OCI-LY3 (cell line): ENCODE results near the gene TOB1.

Experiments
- H2AFZ ChIP-seq: fragments of 200-600, 300-600 bp; shearing (Covaris generic); 2 replicates; pipeline ENCODE4 v1.6.0; 2014; ENCODE audit warnings: antibody characterized with exemption, low read depth, low read length
- H3K27ac ChIP-seq: fragments of 200-600, 300-600 bp; sonication (generic); 2 replicates; pipeline ENCODE4 v1.5.1; 2014; ENCODE audit warnings: mild to moderate bottlenecking, low read length, moderate library complexity, mixed read lengths
- H3K27me3 ChIP-seq: fragments of 200-600, 300-600 bp; sonication (generic); 2 replicates; pipeline ENCODE4 v1.6.1; 2014; ENCODE audit warnings: low read depth, low read length, mixed read lengths
- H3K36me3 ChIP-seq: fragments of 200-600, 300-600 bp; sonication (generic); replicated peaks from 2 replicates; pipeline ENCODE3; 2014; ENCODE audit warnings: low read depth, low read length, mixed read lengths
- H3K4me1 ChIP-seq: fragments of 300-600, 200-600 bp; sonication (generic); 2 replicates; pipeline ENCODE4 v1.6.1; 2014; ENCODE audit warnings: low read length, mixed read lengths
- H3K4me2 ChIP-seq: fragments of 200-600, 300-600 bp; sonication (generic); 2 replicates; pipeline ENCODE4 v1.6.1; 2014; ENCODE audit warnings: low read length, mixed read lengths
- H3K4me3 ChIP-seq: fragments of 300-600, 200-600 bp; sonication (generic); 2 replicates; pipeline ENCODE4 v1.5.1; 2014; ENCODE audit warnings: antibody characterized with exemption, mild to moderate bottlenecking, low read length, moderate library complexity
- H3K79me2 ChIP-seq: fragments of 300-600, 200-600 bp; shearing (Covaris generic); 2 replicates; pipeline ENCODE4 v1.6.1; 2014; ENCODE audit warnings: mild to moderate bottlenecking, low read length, mixed read lengths
- H3K9ac ChIP-seq: fragments of 300-600, 200-600 bp; shearing (Covaris generic); 2 replicates; pipeline ENCODE4 v1.6.0; 2014; ENCODE audit warnings: mild to moderate bottlenecking, low read length, moderate library complexity
- H3K9me3 ChIP-seq: fragments of 200-600, 300-600 bp; shearing (Covaris generic); 2 replicates; pipeline ENCODE4 v1.6.1; 2014; ENCODE audit warnings: low read length, mixed read lengths; ENCODE audit not compliant: insufficient read depth
- H4K20me1 ChIP-seq: fragments of 200-600, 300-600 bp; sonication (generic); 2 replicates; pipeline ENCODE4 v1.6.1; 2016; ENCODE audit warnings: low read length, mixed read lengths; ENCODE audit not compliant: insufficient read depth
- CTCF ChIP-seq: fragments of 200-600, 300-600 bp; sonication (generic); IDR thresholded peaks from 2 replicates; pipeline ENCODE4 v1.5.1; 2014; ENCODE audit warnings: antibody characterized with exemption, low read length, low read depth
- EZH2phosphoT487 ChIP-seq: fragments of 200-600 bp; shearing (Covaris generic); IDR thresholded peaks from 2 replicates; pipeline ENCODE4 v1.6.1; 2018; ENCODE audit warnings: antibody characterized with exemption, mixed run types, low read depth

The TOB1 gene

GRCh38 chr17:50815400-50815799, 50.8 kb downstream of the TOB1 start:
- Histone ChIP-seq H3K79me2 (no peaks in the 10 kb centered on the region), H2AFZ (no peak overlapping the region), H3K9me3 (no peaks in the 10 kb centered on the region), H3K36me3 (no peaks in the 10 kb centered on the region), H3K4me1 (no peaks in the 10 kb centered on the region), H3K4me3 (no peak overlapping the region), H3K9ac (no peak overlapping the region), H3K27me3 (peaks cover 8% of the 10 kb centered on the region; the same call in 1 of the 2 replicates), H3K27ac (no peak overlapping the region), H3K4me2 (no peak overlapping the region), H4K20me1 (no peaks in the 10 kb centered on the region)
- no peak for TF ChIP-seq EZH2phosphoT487

DNA sequence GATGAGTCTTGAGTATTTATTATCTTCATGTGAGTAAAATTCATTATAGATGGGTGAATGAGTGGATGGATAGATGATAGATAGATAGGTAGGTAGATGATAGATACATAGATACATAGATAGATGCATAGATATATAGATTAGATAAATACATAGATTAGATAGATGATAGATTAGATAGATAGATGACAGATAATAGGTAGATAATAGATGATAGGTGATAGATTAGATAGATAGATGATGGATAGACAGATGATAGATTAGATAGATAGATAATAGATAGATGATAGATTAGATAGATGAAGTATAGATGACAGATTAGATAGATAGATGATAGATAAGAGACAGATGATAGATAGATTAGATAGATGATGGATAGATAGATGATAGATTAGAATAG, 52.6 kb downstream of the TOB1 start:
- H3K36me3 ChIP-seq = no peaks in the 10 kb centered on the region
- peaks cover 8% of the 10 kb centered on the region; the same call in 1 of the 2 replicates for H3K27me3 ChIP-seq
- no peaks in the 10 kb centered on the region for H3K79me2 ChIP-seq
- H3K9ac ChIP-seq = no peak overlapping the region
- H3K9me3 ChIP-seq = no peaks in the 10 kb centered on the region
- H3K4me2 ChIP-seq = no peak overlapping the region
- no peak overlapping the region for H3K4me3 ChIP-seq
- H2AFZ ChIP-seq = no peak overlapping the region
- no peaks in the 10 kb centered on the region for H3K4me1 ChIP-seq
- no peak overlapping the region for H3K27ac ChIP-seq
- H4K20me1 ChIP-seq = no peaks in the 10 kb centered on the region
- TF ChIP-seq EZH2phosphoT487 = no peak
- no peak for TF ChIP-seq CTCF
